HG03103 (cell line): ENCODE measurements around the gene ZNF511.

Source experiments
- ATAC-seq: cut with Tn5 transposase; IDR thresholded peaks from one replicate; pipeline ENCODE4 v1.9.1; 2021; ENCODE audit warnings: low read depth; ENCODE audit not compliant: unreplicated experiment

ZNF511 gene

DNA sequence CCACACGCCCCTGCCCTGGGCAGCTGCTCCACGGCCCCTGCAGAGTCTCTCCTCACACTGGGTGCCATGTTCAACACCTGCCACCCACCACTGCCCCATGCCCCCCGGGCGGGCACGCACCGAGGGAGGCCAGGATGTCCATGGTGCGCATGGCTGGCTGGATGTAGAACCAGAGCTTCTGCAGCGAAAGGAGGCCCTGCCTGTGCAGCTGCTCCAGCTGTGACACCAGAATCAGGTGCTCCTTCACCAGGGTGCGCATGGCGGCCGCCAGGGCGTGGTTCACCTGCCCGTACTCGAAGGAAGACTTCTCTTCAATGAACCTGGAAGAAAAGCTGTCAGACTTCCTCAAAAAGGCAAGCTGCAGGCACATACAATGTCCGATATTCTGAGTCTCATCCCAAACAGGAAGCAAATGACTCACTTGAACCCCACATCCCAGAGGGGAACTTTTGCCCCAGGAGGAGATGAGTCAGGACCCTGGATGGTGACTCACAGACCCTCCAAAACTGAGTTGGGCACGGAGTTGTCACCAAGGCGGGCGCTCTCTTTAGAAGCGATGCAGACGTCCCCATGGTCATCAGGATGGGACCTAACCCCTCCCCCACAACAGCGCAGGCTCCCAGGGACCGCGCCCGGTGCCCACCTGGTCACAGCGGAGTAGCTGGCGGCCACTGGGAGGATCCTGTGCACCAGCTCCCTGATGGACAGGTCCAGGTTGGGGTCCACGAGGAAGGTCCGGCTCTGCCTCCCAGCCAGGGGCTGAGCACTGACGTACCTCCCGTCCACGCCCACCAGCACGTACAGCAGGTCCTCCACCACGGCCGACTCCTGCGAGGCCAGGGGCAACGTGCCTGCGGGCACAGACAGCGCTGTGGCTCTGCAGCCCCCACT, 15.6 kb upstream of the ZNF511 start:
- no peak for ATAC-seq

DNA sequence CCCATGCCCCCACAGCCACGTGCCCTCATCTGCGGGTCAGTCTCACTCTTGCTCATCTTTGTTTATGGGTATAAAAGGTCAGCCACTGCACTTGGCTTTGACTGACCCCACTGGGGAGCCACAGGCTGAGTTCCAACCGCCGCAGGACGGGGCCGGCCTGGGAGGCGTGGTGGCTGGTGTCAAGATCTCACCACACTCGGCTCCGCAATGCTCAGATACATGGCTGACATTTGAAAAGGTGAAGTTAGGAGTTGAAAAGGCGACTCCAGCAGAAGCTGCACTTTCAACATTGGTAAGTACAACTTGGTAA, 14.9 kb upstream of the ZNF511 start:
- no peak for ATAC-seq

- ATAC-seq = no peak
Measured at GRCh38 chr10:133294189-133294588, 14.5 kb upstream of the ZNF511 start.

GRCh38 chr10:133295426-133296320, 13.0 kb upstream of the ZNF511 start:
- ATAC-seq = no peak

DNA sequence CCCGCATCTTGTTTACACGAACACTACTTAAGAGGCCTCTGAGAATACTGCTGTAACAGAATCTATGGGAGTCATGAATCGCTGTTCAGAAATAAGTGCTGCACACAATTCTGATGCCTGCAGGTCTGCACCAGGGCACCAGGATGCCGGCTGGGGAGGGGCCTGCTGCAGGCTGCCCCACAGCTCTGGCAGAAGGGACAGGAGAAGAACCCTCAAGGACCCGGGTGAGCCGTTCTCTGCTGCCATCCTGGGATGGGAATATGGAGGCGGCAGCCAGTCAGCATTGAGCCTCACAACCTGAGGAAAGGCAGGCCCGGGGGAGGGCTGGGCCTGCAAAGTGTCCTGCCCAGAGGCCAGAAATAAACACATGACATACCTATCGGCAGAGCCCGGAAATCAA, 11.2 kb upstream of the ZNF511 start:
- no peak for ATAC-seq

GRCh38 chr10:133298466-133298865, 10.2 kb upstream of the ZNF511 start:
- ATAC-seq = no peak

- no peak for ATAC-seq
Measured at GRCh38 chr10:133299224-133299623, 9.5 kb upstream of the ZNF511 start.

- ATAC-seq = no peak
Measured at GRCh38 chr10:133299738-133300137, 9.0 kb upstream of the ZNF511 start.

- ATAC-seq = no peak
Measured at GRCh38 chr10:133302230-133302629, 6.5 kb upstream of the ZNF511 start.

DNA sequence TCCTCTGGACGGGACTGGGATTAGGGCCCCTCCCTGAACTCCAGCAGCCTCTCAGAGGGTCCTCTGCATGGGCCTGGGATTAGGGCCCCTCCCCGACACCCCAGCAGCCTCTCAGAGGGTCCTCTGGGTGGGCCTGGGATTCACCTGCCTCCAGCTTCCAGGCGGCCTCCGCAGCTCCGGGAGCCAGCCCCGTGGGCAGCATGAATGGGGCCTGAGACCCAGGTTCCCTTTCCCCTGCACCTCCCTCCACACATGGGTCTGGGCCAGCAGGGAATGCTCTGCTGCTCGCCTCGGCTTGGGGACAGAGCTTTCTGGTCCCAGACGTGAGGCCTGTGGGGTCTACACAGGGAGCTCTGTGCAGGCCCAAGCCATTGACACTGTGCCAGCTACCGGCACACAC, 5.5 kb upstream of the ZNF511 start:
- ATAC-seq = no peak

GRCh38 chr10:133306097-133306476, 2.6 kb upstream of the ZNF511 start:
- no peak for ATAC-seq

DNA sequence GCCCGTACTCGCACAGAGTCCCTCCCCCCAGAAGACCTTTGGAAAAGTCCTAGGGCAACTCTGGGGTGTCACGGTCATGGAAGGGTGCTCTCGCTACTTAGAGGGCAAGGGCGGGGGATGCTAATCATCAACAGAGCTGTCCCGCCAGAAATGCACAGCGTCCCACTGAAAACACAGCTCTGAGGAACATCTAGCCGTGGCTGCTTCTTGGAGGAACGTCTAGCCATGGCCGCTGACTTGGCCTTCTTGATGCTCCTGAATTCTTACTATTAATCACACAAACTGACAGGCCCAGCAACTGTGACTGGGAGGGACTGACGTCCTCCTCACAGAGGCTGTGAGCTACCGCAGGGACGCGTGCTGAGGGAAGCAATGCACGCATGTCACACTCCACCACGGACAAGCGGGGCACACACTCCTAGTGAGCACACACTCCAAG, 1.8 kb upstream of the ZNF511 start:
- ATAC-seq = no peak

DNA sequence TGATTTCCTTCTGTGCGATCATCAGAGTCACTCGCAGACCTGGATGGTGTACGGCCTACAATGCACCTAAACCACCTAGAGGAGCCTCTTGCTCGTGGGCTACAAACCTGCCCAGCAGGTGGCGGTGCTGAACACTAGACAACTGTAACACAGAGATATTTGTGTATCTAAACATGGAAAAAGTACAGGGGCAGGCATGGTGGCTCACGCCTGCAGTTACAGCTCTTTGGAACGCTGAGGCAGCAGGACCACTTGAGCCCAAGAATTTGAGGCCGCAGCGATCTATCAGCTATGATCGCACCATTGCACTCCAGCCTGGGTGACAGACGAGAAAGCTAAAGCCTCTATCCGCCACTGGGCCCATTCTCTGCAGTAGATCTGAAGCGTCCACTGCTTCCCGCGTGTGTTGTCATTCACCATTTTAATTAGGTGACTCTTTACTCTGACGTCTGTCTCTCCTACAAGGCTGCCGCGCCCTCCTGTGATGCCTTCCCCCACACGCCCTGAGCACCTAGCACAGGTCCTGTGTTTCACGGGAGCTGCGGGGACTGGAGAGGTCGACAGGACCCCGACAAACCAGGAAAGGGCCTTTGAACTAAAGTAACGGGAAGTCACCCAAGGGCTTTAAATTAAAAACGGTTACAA, 816 bp upstream of the ZNF511 start:
- ATAC-seq = peak; percentile 49

DNA sequence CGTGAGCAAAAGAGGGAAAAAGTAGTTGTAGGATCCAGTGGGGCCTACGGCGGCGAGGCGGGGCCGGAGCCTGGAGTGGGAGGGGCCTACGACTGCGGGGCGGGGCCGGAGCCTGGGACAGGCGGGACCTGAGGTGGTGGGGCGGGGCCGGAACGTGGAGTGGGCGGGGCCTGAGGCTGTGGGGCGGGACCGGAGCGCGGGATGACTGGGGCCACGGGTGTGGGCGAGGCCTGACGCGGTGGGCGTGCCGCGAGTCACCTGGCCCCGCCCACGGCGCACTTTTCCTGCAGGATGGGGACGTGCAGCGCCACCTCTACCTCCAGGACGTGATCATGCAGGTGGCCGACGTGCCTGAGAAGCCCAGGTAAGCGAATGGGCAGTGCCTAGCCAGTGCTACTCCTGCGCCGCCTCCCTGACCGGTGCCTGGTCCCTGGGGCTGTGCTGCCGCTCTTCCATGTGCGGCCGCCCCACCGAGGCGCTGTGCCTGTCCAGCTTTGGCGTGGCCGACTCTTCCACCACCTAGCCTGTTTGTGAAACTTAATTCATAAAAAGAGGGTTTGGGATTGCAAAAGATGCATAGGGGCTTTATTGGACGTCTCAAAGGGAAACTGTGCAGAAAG, 496 bp downstream of the ZNF511 start:
- peak; percentile 61 for ATAC-seq

DNA sequence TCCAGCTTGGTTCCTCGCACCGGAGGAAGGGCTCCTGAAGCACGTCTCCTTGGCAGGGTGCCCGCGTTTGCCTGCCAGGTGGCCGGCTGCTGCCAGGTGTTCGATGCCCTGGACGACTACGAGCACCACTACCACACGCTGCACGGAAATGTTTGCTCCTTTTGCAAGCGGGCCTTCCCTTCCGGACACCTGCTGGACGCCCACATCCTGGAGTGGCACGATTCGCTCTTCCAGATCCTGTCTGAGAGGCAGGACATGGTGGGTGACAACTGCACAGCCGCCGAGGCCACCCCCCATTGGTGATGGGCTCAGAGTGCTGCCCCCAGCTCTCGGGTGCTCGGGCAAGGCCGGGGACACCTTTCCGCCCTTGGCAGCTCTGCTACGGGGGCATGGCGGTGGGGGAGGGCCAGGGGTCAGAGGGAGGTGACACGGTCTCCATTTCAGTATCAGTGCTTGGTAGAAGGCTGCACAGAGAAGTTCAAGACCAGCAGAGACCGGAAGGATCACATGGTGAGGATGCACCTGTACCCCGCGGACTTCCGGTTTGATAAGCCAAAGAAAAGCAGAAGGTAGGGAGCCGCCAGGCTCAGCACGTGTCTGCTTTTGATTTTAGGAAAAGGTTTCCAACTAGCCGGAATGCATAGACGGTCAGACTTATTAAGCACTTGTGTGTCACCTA, 1.1 kb downstream of the ZNF511 start:
- ATAC-seq = no peak

DNA sequence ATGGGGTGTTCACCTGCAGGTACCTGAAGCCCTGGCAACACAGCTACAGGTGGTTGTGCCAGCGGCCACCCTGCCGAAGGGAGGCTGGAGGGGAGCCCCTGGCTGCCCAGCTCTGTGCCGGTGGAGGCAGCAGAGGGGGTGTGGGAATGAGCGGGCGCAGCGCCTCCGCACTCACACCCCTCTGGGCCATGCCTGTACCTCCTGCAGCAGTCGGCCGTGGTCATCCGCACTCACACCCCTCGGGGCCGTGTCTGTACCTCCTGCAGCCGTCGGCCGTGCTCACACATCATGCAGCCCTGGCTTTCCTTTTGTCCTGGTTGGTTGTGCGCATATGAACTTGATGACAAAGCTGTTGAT, 1.7 kb downstream of the ZNF511 start:
- ATAC-seq = no peak

- no peak for ATAC-seq
Measured at GRCh38 chr10:133310789-133311188, 2.1 kb downstream of the ZNF511 start.

GRCh38 chr10:133311570-133311969, 2.9 kb downstream of the ZNF511 start:
- no peak for ATAC-seq

- no peak for ATAC-seq
Measured at GRCh38 chr10:133312016-133312768, 3.5 kb downstream of the ZNF511 start.

DNA sequence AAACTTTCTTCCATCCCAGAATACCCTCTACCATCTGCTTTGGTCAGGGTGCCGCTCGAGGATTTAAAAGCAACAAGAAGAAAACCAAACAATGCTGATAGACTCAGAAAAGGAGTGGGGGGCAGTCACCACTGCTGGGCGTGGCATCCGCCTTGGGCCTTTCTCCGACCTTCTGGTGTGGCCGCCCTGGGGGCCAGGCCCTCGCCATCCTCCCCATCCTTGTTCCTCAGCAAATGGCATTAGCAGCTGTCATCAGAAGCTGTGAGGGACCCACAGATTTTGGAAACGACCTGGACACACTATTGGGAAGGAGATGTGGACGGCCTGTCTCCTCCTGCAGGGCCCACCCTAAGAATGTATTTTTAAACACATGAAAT, 4.0 kb downstream of the ZNF511 start:
- no peak for ATAC-seq
